ENCODE data around the gene RPUSD3.

- TF ChIP-seq, protein P1, sequence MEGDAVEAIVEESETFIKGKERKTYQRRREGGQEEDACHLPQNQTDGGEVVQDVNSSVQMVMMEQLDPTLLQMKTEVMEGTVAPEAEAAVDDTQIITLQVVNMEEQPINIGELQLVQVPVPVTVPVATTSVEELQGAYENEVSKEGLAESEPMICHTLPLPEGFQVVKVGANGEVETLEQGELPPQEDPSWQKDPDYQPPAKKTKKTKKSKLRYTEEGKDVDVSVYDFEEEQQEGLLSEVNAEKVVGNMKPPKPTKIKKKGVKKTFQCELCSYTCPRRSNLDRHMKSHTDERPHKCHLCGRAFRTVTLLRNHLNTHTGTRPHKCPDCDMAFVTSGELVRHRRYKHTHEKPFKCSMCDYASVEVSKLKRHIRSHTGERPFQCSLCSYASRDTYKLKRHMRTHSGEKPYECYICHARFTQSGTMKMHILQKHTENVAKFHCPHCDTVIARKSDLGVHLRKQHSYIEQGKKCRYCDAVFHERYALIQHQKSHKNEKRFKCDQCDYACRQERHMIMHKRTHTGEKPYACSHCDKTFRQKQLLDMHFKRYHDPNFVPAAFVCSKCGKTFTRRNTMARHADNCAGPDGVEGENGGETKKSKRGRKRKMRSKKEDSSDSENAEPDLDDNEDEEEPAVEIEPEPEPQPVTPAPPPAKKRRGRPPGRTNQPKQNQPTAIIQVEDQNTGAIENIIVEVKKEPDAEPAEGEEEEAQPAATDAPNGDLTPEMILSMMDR (IDR thresholded peaks at IDR 0.05), result no peak
- no peak for TF ChIP-seq POLR2A (IDR thresholded peaks at IDR 0.05)
Observed at GRCh38 chr3:9791790-9792404, 51.9 kb downstream of the RPUSD3 start.
